ENCODE data around the gene KCND2.

DNA sequence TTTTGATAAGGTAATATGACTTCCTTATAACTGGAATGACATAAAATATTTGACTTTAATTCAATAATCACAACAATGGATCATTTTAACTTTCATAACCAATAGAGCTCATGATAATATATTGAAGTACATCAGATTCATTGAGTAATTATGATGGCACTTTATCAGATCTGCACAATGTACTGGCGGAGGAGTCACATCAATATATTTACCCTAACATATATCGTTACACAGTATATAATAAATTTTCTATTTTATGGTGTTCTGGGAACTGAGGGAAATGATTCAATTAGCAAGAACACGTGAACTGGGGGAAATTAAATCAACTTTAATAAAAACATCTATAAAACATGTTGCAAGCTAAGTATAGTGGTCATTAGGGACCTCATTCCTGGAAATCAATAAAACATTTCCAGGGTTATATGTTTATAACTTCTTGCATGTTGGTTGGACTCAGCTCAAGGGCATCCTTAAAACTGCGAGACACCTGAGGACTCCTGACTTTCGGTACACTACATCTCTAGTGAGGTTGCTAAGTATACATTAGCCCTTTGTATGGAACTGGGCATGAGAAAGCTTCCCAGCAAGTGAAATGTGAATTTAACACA is 254.0 kb downstream of the KCND2 start:
- TF ChIP-seq, protein P1, sequence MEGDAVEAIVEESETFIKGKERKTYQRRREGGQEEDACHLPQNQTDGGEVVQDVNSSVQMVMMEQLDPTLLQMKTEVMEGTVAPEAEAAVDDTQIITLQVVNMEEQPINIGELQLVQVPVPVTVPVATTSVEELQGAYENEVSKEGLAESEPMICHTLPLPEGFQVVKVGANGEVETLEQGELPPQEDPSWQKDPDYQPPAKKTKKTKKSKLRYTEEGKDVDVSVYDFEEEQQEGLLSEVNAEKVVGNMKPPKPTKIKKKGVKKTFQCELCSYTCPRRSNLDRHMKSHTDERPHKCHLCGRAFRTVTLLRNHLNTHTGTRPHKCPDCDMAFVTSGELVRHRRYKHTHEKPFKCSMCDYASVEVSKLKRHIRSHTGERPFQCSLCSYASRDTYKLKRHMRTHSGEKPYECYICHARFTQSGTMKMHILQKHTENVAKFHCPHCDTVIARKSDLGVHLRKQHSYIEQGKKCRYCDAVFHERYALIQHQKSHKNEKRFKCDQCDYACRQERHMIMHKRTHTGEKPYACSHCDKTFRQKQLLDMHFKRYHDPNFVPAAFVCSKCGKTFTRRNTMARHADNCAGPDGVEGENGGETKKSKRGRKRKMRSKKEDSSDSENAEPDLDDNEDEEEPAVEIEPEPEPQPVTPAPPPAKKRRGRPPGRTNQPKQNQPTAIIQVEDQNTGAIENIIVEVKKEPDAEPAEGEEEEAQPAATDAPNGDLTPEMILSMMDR (conservative IDR thresholded peaks at IDR 0.05), result no peak
- TF ChIP-seq ZFX (IDR thresholded peaks at IDR 0.05), result no peak

All from C4-2B (cell line).